Left lung (tissue), 10 donors: Measurements from ENCODE around the gene UNC93A. TPM values are rescaled to one million over a fixed set of nuclear protein-coding genes. Genes with fewer than 3 reads are reported as not detected.
A peak's percentile ranks its signal among the peaks of the same experiment; 100 is the strongest.

Experiments used
- ATAC-seq: fragments of 200-7000 bp; cut with Tn5 transposase; one replicate; pipeline ENCODE4 v1.9.1; 2020; ENCODE audit warnings: moderate library complexity
- DNase-seq, 4 donors: peaks; one replicate each; pipeline ENCODE4 v3.0.0-alpha.2; 2013 to 2020
- H3K27ac ChIP-seq, 2 donors: fragments of 200-600 bp; sonication (generic) in 1 of 2; one replicate each; pipeline versions ENCODE4 v1.5.0 to v1.8.0; 2020 to 2021
- H3K27me3 ChIP-seq, 2 donors: fragments of 200-600 bp; sonication (generic) in 1 of 2; one replicate each; pipeline versions ENCODE4 v1.5.0 to v1.8.0; 2020 to 2021
- H3K36me3 ChIP-seq, 2 donors: fragments of 200-600 bp; sonication (generic) in 1 of 2; one replicate each; pipeline versions ENCODE4 v1.5.0 to v1.8.0; 2020 to 2021
- H3K4me1 ChIP-seq, 2 donors: fragments of 200-600 bp; one replicate each; pipeline ENCODE4 v1.8.0; 2021
- H3K4me3 ChIP-seq, 2 donors: fragments of 200-600 bp; sonication (generic) in 1 of 2; one replicate each; pipeline versions ENCODE4 v1.5.0 to v1.8.0; 2020 to 2021; ENCODE audit warnings: mild to moderate bottlenecking in 1 of 2
- H3K9me3 ChIP-seq, 2 donors: fragments of 200-600 bp; sonication (generic) in 1 of 2; one replicate each; pipeline versions ENCODE4 v1.5.0 to v1.8.0; 2020 to 2021
- intact Hi-C, 2 donors: fragments of 100-400 bp; cut with DNase I; formaldehyde crosslinking; loops; one replicate each; pipeline versions ENCODE4 v1.11.2 to v1.14.2; 2022
- polyA plus RNA-seq, 6 donors: library from polyadenylated mRNA; unstranded; fragments of 120-200 nt; gene quantifications; one replicate each; pipeline ENCODE4 v1.2.1, GENCODE V29; 2013; ENCODE audit not compliant: insufficient read length in 6 of 6
- total RNA-seq, 2 donors: library from RNA; stranded (reverse); fragmentation: NEBNext Ultra II Directional; extraction: Animal tissue kit (Norgen Biotek cat#: 25700); gene quantifications; one replicate each; pipeline ENCODE4 v1.2.1, GENCODE V29; 2021
- TF ChIP-seq, protein P1 (sequence below), 2 donors: fragments of 200-600 bp; sonication (generic) in 1 of 2; IDR thresholded peaks; one replicate each; pipeline versions ENCODE4 v1.5.0 to v1.8.0; 2021; ENCODE audit warnings: antibody characterized with exemption in 2 of 2
- donor health status: DM: no; HTN: yes; CAD: no.
- donor health status: DM: no; HTN: no; CAD: no.

UNC93A gene
- total and polyA plus RNA-seq, 8 donors: 0.21 TPM; not detected in 7

DNA sequence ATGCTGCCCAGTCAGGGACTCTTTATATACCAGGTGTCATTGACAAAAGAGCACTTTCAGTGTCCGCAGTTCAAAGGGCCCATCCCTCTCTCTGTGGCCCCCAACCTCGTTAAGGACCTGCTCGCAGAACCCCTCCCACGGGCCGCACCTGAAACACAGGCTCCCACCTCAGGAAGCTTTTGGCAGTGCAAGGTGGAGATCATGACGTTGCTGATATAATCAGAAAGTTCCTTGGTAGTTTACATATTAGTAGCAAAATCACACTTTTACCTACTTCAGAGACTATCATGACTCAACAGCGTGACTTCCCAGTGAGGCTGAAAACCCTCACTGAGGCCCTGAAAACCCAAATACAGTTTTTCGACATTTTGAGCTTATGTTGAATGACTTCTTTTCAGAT lies 37.9 kb downstream of the UNC93A start:
- Histone ChIP-seq H3K9me3 (no peaks in the 10 kb centered on the region), H3K4me1 (no peaks in the 10 kb centered on the region), H3K4me3 (no peak overlapping the region), H3K27ac (no peak overlapping the region), H3K27me3 (no peaks in the 10 kb centered on the region), H3K36me3 (no peaks in the 10 kb centered on the region)
- DNase-seq: peak in 1 of 4 donors; percentile 51
- TF ChIP-seq, protein P1, sequence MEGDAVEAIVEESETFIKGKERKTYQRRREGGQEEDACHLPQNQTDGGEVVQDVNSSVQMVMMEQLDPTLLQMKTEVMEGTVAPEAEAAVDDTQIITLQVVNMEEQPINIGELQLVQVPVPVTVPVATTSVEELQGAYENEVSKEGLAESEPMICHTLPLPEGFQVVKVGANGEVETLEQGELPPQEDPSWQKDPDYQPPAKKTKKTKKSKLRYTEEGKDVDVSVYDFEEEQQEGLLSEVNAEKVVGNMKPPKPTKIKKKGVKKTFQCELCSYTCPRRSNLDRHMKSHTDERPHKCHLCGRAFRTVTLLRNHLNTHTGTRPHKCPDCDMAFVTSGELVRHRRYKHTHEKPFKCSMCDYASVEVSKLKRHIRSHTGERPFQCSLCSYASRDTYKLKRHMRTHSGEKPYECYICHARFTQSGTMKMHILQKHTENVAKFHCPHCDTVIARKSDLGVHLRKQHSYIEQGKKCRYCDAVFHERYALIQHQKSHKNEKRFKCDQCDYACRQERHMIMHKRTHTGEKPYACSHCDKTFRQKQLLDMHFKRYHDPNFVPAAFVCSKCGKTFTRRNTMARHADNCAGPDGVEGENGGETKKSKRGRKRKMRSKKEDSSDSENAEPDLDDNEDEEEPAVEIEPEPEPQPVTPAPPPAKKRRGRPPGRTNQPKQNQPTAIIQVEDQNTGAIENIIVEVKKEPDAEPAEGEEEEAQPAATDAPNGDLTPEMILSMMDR (IDR thresholded peaks at IDR 0.05): no peak
- intact Hi-C loops: no loop called here
- no peak for ATAC-seq

DNA sequence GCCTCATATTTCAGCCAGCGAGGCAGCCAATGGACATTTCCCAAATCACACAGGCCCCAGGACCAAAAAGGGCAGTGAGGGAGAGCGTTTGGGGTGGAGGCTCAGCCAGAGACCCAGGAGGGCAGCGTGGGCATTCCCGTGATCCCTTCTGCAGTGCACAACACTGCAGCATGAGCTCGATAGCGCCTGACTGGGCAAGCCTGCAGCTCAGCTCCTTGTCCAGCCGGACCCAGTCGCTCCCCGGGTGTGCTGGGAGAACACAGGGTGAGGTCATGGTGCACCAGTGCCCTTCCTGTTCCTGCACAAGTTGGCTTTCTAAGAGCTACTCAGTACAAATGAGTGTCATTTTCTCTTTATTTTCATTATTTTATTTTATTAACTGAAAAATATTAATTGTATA lies 39.6 kb downstream of the UNC93A start:
- Histone ChIP-seq H3K4me1 (no peaks in the 10 kb centered on the region), H3K9me3 (no peaks in the 10 kb centered on the region), H3K27ac (no peak overlapping the region), H3K4me3 (no peak overlapping the region), H3K27me3 (no peaks in the 10 kb centered on the region), H3K36me3 (no peaks in the 10 kb centered on the region)
- TF ChIP-seq, protein P1 (IDR thresholded peaks at IDR 0.05): no peak
- intact Hi-C loops: no loop called here
- DNase-seq (peak in 1 of 4 donors; percentile 66), ATAC-seq (no peak)

DNA sequence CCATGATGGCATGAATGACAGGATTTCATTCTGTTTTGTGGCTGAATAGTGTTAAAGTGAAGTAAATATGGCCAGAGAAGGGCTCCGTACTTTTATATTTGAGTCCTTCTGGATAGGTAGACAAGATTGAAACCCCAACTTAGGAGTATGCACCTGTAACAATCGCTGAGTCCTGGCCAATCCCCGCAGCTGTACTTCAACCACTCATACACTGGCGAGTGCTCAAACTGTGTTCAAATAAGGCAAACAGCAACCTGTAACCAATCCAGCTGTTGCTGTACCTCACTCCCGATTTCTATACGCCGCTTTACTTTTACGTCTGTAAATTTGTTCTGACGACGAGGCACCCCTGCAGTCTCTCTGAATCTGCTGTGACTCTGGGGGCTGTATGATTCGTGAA lies 40.5 kb downstream of the UNC93A start:
- ATAC-seq (peak; percentile 87), DNase-seq (peak in 2 of 4 donors; percentile 17 to 38)
- Histone ChIP-seq H3K4me3 (no peak overlapping the region), H3K27me3 (no peaks in the 10 kb centered on the region), H3K27ac (no peak overlapping the region), H3K4me1 (no peaks in the 10 kb centered on the region), H3K36me3 (no peaks in the 10 kb centered on the region), H3K9me3 (no peaks in the 10 kb centered on the region)
- TF ChIP-seq, protein P1 (IDR thresholded peaks at IDR 0.05): no peak
- intact Hi-C loops: no loop called here

DNA sequence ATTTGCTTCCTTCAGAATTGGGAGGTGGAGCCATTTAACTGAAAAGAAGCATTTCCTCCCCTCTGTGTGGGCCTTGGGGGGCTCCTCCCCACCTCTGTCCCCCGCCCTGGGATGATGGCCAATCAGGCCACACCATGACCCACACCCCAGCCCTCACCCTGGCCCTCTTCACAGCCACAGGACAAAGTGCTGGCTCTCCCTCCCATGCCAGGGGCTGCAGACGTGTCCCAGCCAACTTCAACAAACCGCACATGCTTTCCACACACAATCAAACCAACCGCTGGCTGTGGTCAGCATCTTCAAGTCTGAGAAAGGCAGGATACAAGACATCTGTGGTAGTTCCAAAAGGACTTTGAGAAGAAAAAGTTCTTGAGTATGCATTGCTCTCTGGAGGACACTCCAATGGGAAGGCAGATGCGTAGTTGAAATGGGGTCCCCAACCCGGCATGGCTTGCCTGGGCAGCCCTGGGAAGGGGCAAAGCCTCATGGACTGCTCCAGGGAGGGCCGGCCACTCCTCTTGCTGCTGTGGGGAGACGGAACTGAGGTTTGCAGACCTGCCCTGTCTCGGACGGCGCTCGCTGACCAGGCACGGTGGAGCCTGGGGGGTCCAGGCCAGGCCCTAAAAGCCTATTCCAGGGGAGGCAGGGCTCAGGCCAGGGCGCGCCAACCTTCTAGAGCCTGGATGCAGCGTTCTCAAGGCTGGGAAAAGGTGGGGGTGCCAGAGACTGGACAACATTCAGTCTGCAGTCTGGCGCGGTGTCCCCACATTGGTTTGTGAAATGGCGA lies 45.9 kb downstream of the UNC93A start:
- Histone ChIP-seq H3K4me1 (no peaks in the 10 kb centered on the region), H3K36me3 (no peaks in the 10 kb centered on the region), H3K9me3 (no peaks in the 10 kb centered on the region), H3K4me3 (no peak overlapping the region), H3K27ac (no peak overlapping the region), H3K27me3 (no peaks in the 10 kb centered on the region)
- intact Hi-C loops: no loop called here
- ATAC-seq (peak; percentile 53), DNase-seq (peak in 2 of 4 donors; percentile 48 to 66)
- TF ChIP-seq, protein P1 (IDR thresholded peaks at IDR 0.05): no peak

DNA sequence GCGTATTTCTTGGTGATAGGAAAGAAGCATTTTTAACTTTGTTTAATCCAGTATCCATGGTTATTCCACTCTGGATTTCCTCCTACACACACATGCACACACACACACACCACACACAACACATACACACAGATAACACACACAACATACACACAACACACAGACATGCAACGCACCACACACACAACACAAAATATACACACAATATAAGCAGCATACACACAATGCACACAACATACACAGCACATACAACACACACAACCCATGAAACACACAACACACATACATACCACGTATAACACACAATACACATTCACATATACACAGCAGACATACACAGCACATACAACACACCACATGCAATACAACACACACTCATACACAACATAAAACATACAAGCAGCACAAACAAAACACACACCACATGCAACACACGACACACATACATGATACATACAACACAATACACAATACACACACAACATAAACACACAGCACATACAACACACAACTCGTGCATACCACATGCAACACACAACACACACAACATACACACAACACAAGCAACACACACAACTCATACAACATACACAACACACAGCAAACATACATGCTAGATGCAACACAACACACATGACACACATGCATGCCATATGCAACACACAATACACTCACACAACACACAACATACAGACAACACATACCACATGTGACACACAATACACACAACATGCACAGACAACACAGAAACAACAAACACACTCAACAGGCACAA lies 46.7 kb downstream of the UNC93A start:
- DNase-seq (no peak), ATAC-seq (no peak)
- Histone ChIP-seq H3K27ac (no peak overlapping the region), H3K4me3 (no peak overlapping the region), H3K9me3 (no peaks in the 10 kb centered on the region), H3K27me3 (no peaks in the 10 kb centered on the region), H3K4me1 (no peaks in the 10 kb centered on the region), H3K36me3 (no peaks in the 10 kb centered on the region)
- TF ChIP-seq, protein P1 (IDR thresholded peaks at IDR 0.05): no peak
- intact Hi-C loops: no loop called here
